ENCODE results near the gene CCDC195. TPM values are rescaled to one million over a fixed set of nuclear protein-coding genes. Genes with fewer than 3 reads are reported as not detected.

The CCDC195 gene
- total and polyA plus RNA-seq, 9 donors = not detected

GRCh38 chr2:224749136-224749535 lies 33.0 kb upstream of the CCDC195 start:
- Histone ChIP-seq H3K27me3 (no peaks in the 10 kb centered on the region), H3K27ac (no peak overlapping the region), H3K4me3 (no peak overlapping the region), H3K36me3 (no peaks in the 10 kb centered on the region), H3K4me1 (ENCODE audit: insufficient read depth) (no peaks in the 10 kb centered on the region), H3K9me3 (no peaks in the 10 kb centered on the region)
- DNase-seq = no peak
- intact Hi-C loops (cut with DNase I) = no loop called here
- WGBS, 3 donors = 83 to 90% (median 83%) methylated on average over 1 of the region's 1 CpG
- TF ChIP-seq EP300 (IDR thresholded peaks at IDR 0.05) (no peak), CTCF (IDR thresholded peaks at IDR 0.05) (no peak), POLR2A (IDR thresholded peaks at IDR 0.05) (no peak)

GRCh38 chr2:224747765-224748164 lies 31.6 kb upstream of the CCDC195 start:
- no peak overlapping the region for H3K27ac ChIP-seq
- no peaks in the 10 kb centered on the region for H3K9me3 ChIP-seq
- H3K4me3 ChIP-seq = no peak overlapping the region
- intact Hi-C loops (cut with DNase I) = no loop called here
- no peaks in the 10 kb centered on the region for H3K4me1 ChIP-seq (ENCODE audit: insufficient read depth)
- no peak for DNase-seq
- no peak for TF ChIP-seq CTCF (IDR thresholded peaks at IDR 0.05)
- no peak for TF ChIP-seq POLR2A (IDR thresholded peaks at IDR 0.05)
- TF ChIP-seq EP300 (IDR thresholded peaks at IDR 0.05) = no peak
- 83 to 88% (median 84%) methylated on average over 4 of the region's 4 CpGs for WGBS, 3 donors
- no peaks in the 10 kb centered on the region for H3K36me3 ChIP-seq
- no peaks in the 10 kb centered on the region for H3K27me3 ChIP-seq

- Histone ChIP-seq H3K4me1 (ENCODE audit: insufficient read depth) (no peaks in the 10 kb centered on the region), H3K9me3 (no peaks in the 10 kb centered on the region), H3K27me3 (no peaks in the 10 kb centered on the region), H3K4me3 (no peak overlapping the region), H3K36me3 (no peaks in the 10 kb centered on the region), H3K27ac (no peak overlapping the region)
- no peak for TF ChIP-seq EP300 (IDR thresholded peaks at IDR 0.05)
- no peak for TF ChIP-seq CTCF (IDR thresholded peaks at IDR 0.05)
- no peak for TF ChIP-seq POLR2A (IDR thresholded peaks at IDR 0.05)
- 85 to 94% (median 89%) methylated on average over 1 of the region's 1 CpG for WGBS, 3 donors
- intact Hi-C loops (cut with DNase I) = no loop called here
- DNase-seq = no peak
Measured at GRCh38 chr2:224736227-224736626, 20.1 kb upstream of the CCDC195 start.

- Histone ChIP-seq H3K27ac (no peak overlapping the region), H3K27me3 (no peaks in the 10 kb centered on the region), H3K4me1 (ENCODE audit: insufficient read depth) (no peaks in the 10 kb centered on the region), H3K9me3 (no peaks in the 10 kb centered on the region), H3K36me3 (no peaks in the 10 kb centered on the region), H3K4me3 (no peak overlapping the region)
- no peak for DNase-seq
- 82 to 90% (median 89%) methylated on average over 1 of the region's 1 CpG for WGBS, 3 donors
- TF ChIP-seq CTCF (IDR thresholded peaks at IDR 0.05) (no peak), EP300 (IDR thresholded peaks at IDR 0.05) (no peak), POLR2A (IDR thresholded peaks at IDR 0.05) (no peak)
- intact Hi-C loops (cut with DNase I) = no loop called here
Measured at GRCh38 chr2:224734949-224735348, 18.8 kb upstream of the CCDC195 start.

GRCh38 chr2:224731665-224732064 lies 15.5 kb upstream of the CCDC195 start:
- Histone ChIP-seq H3K27ac (no peak overlapping the region), H3K4me3 (no peak overlapping the region), H3K36me3 (no peaks in the 10 kb centered on the region), H3K27me3 (no peaks in the 10 kb centered on the region), H3K9me3 (no peaks in the 10 kb centered on the region), H3K4me1 (ENCODE audit: insufficient read depth) (no peaks in the 10 kb centered on the region)
- no peak for DNase-seq
- WGBS, 3 donors = 59 to 86% (median 72%) methylated on average over 1 of the region's 1 CpG
- TF ChIP-seq EP300 (IDR thresholded peaks at IDR 0.05) = no peak
- no peak for TF ChIP-seq CTCF (IDR thresholded peaks at IDR 0.05)
- no peak for TF ChIP-seq POLR2A (IDR thresholded peaks at IDR 0.05)
- intact Hi-C loops (cut with DNase I) = no loop called here

Data from ovary (tissue), 9 donors.